HG02884 (cell line): ENCODE results near the gene TEX36.
"Not testable (repeated sequence)": the region's sequence is repeated elsewhere in the genome, so short reads cannot be mapped to it uniquely, and the experiment has no call there.

ENCODE experiments used
- ATAC-seq: cut with Tn5 transposase; IDR thresholded peaks from one replicate; pipeline ENCODE4 v1.9.1; 2021; ENCODE audit warnings: mild to moderate bottlenecking, moderate library complexity; ENCODE audit not compliant: unreplicated experiment

TEX36 gene

GRCh38 chr10:125634606-125635005 lies 48.4 kb downstream of the TEX36 start:
- ATAC-seq: no peak

- ATAC-seq: no peak
Observed at GRCh38 chr10:125633517-125633999, 49.4 kb downstream of the TEX36 start.

GRCh38 chr10:125631806-125632205 lies 51.2 kb downstream of the TEX36 start:
- no peak for ATAC-seq

- no peak for ATAC-seq
Observed at GRCh38 chr10:125629758-125630376, 53.1 kb downstream of the TEX36 start.

DNA sequence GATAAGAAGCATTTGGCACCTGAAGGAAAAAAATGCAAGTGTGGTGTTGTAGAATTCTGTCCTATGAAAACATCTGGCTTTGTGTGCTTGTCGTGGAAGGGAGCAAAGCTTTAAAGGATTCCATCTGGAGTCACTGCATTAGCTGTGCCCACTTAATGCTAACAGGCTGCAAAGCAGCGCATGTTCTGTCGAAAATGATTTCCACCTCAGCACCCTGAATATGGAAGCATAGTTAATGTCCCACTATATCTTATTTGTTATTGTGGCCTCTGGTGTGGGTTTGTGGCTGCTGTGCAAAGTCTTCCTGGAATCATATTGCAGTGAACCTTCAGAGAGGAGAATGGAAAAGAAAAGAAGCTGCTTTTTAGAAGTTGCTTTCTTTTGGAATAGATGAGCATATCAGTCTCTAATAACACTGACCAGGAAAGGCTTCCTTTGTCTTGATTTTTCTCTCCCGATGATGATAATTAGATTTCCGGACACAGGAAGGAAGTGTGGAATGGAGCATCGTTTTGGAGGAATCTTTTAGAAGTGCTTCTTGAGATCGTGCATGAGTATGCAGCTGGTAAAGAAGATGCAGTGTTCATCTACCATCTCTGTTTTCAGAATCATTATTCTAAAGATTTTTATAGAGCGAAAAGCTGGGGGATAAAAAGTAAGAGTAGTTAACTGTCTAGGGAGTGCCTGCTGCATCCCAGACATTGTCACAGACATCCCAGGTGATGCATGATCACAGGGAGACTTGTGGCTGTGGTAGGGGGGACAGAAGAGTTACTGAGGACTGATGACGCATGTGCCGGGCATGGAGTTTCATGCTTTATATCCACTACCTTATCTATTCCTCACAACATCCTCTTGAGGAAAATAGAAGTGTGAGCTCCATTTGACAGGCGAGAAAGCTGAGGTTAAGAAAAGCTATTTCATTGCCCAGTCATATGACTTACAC lies 54.6 kb downstream of the TEX36 start:
- no peak for ATAC-seq

GRCh38 chr10:125627646-125628045 lies 55.3 kb downstream of the TEX36 start:
- no peak for ATAC-seq

DNA sequence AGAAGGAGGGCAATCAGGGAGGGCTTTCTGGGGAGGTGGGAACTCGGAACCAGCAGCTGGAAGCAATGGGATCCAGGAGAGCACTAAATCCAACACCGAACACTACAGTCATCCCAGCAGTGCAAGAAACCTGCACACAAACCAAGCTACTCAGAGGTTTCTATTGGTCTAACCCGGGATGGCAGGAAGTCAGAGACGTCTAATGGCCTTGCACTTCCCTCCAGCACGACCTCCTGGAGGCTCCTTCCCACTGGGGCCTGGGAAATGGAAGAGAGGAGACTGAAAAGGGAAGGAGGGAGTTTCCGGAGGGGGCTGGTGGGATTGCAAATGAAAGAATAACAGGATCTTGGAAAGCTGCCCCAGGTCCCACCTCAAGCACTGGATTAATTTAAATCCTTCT lies 56.3 kb downstream of the TEX36 start:
- ATAC-seq: no peak

GRCh38 chr10:125625586-125625985 lies 57.4 kb downstream of the TEX36 start:
- no peak for ATAC-seq

- no peak for ATAC-seq
Observed at GRCh38 chr10:125624800-125625199, 58.2 kb downstream of the TEX36 start.

GRCh38 chr10:125621052-125621451 lies 61.9 kb downstream of the TEX36 start:
- ATAC-seq: no peak

- no peak for ATAC-seq
Observed at GRCh38 chr10:125620401-125620800, 62.6 kb downstream of the TEX36 start.

- ATAC-seq: not testable (repeated sequence)
Observed at GRCh38 chr10:125613062-125613461, 69.9 kb downstream of the TEX36 start.

GRCh38 chr10:125611756-125612155 lies 71.2 kb downstream of the TEX36 start:
- no peak for ATAC-seq

GRCh38 chr10:125611216-125611615 lies 71.7 kb downstream of the TEX36 start:
- no peak for ATAC-seq

DNA sequence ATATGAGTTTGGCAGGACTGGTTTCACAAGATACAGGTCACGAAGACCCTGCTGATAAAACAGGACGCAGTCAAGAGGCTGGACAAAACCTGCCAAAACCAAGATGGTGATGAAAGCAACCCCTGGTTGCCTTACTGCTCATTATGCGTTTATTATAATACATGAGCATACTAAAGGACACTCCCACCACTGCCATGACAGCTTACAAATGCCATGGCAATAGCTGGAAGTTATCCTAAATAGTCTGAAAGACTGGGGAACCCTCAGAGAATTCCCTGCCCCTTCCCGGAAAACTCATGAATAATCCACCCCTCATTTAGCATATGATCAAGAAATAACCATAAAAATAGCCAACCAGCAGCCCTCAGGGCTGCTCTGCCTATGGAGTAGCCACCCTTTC lies 73.1 kb downstream of the TEX36 start:
- ATAC-seq: no peak

GRCh38 chr10:125608474-125608873 lies 74.5 kb downstream of the TEX36 start:
- ATAC-seq: no peak

DNA sequence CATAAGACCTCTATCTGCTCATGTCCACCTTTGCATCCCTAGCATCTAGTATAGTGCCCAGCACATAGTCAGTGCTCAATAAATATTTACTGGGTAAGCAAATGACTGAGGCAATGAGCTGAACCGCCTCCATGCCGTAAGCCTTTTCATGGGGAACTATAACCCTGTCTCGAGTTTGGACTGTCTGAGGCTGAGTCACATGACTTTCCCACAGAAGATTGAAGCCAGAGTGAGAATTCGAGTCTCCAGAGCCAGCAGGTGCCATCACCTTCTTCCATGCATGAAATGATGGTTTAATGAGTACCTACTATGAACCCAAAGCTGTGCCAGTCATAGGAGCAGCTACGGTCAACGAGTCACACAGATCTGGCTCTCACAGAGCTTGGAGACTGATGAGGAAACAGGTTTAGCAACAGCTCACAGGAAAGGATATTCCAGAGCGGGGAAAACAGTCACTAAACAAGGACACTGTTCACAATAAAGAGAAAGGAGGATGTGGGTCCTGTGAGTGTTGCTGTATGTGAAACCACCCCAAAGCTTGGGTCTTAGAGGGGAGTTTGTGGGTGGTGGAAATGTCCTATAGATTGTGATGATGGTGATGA lies 75.2 kb downstream of the TEX36 start:
- no peak for ATAC-seq

DNA sequence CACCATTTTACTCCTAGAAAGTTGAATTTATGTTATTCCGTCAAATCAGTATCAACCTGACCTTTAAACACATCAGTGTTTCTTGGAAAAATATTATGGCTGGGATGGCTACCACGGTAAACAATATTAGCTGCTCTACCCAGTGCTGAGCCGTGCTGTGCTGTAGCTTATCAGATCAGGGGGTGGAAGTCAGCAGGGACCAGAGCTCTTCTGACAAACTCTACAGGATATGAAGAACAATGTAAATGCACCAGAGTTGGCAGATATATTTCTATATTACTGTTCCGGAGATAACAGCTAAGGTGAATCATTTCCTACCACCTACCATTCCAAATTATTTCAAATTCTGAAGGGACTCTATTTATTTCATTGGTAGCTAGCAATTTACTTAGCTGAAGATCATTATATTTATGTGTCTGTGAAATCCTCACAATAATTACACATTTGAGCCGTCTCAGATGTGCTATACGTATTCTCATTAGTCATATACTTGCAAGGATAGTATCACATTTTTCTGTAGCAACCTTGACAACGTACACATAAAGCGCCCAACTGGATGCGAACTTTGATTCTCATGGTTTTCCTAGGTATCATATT lies 76.5 kb downstream of the TEX36 start:
- no peak for ATAC-seq
